ENCODE measurements around the gene TSSC4. TPM values are rescaled to one million over a fixed set of nuclear protein-coding genes. Genes with fewer than 3 reads are reported as not detected.

TSSC4 gene
- total RNA-seq, 1 donor = 31.5 TPM

GRCh38 chr11:2422461-2423156, 22.1 kb downstream of the TSSC4 start:
- H3K4me3 ChIP-seq (ENCODE audit: low read depth, low read length) = no peak overlapping the region
- no peak for TF ChIP-seq CTCF (IDR thresholded peaks at IDR 0.05; ENCODE audit: insufficient read depth, low read length)
- no peak for DNase-seq (ENCODE audit: low read depth)

GRCh38 chr11:2423157-2424025, 22.8 kb downstream of the TSSC4 start:
- DNase-seq (ENCODE audit: low read depth) = no peak
- no peak for TF ChIP-seq CTCF (IDR thresholded peaks at IDR 0.05; ENCODE audit: insufficient read depth, low read length)
- H3K4me3 ChIP-seq (ENCODE audit: low read depth, low read length) = no peak overlapping the region

GRCh38 chr11:2424811-2425495, 24.4 kb downstream of the TSSC4 start:
- H3K4me3 ChIP-seq (ENCODE audit: low read depth, low read length) = no peak overlapping the region
- DNase-seq (ENCODE audit: low read depth) = no peak
- TF ChIP-seq CTCF (IDR thresholded peaks at IDR 0.05; ENCODE audit: insufficient read depth, low read length) = no peak

GRCh38 chr11:2425506-2425905, 25.0 kb downstream of the TSSC4 start:
- no peak for DNase-seq (ENCODE audit: low read depth)
- no peak for TF ChIP-seq CTCF (IDR thresholded peaks at IDR 0.05; ENCODE audit: insufficient read depth, low read length)

GRCh38 chr11:2426221-2426620, 25.7 kb downstream of the TSSC4 start:
- TF ChIP-seq CTCF (IDR thresholded peaks at IDR 0.05; ENCODE audit: insufficient read depth, low read length) = no peak
- no peak for DNase-seq (ENCODE audit: low read depth)
- no peak overlapping the region for H3K4me3 ChIP-seq (ENCODE audit: low read depth, low read length)

More at GRCh38 chr11:2425506-2425905, 25.0 kb downstream of the TSSC4 start:
- H3K4me3 ChIP-seq (ENCODE audit: low read depth, low read length) = no peak overlapping the region

GRCh38 chr11:2426826-2427521, 26.4 kb downstream of the TSSC4 start:
- no peak for DNase-seq (ENCODE audit: low read depth)
- no peak for TF ChIP-seq CTCF (IDR thresholded peaks at IDR 0.05; ENCODE audit: insufficient read depth, low read length)

More at GRCh38 chr11:2426826-2427521, 26.4 kb downstream of the TSSC4 start:
- H3K4me3 ChIP-seq (ENCODE audit: low read depth, low read length) = no peak overlapping the region
